GM19351 (cell line): Measurements from ENCODE around the gene TFG.

ENCODE experiments used
- ATAC-seq: cut with Tn5 transposase; IDR thresholded peaks from one replicate; pipeline ENCODE4 v1.9.1; 2021; ENCODE audit warnings: mild to moderate bottlenecking, moderate library complexity; ENCODE audit not compliant: unreplicated experiment

TFG gene

DNA sequence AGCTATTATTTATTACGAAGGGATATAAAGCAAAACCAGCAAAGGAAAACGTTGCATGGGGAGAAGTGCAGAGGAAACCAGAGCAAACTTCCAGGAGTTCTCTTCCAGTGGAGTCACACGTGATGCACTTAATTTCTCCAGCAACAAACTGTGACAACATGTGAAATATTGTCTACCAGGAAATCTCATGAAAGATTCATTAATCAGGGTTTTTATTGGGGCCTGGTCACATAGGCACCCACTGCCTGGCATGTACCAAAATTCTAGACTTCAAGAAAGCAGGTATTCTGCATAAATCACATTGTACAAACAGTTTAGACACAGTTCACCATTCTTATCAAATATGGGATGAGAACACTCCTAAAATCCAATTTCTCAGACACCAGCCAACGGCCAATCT, 5.4 kb upstream of the TFG start:
- no peak for ATAC-seq

DNA sequence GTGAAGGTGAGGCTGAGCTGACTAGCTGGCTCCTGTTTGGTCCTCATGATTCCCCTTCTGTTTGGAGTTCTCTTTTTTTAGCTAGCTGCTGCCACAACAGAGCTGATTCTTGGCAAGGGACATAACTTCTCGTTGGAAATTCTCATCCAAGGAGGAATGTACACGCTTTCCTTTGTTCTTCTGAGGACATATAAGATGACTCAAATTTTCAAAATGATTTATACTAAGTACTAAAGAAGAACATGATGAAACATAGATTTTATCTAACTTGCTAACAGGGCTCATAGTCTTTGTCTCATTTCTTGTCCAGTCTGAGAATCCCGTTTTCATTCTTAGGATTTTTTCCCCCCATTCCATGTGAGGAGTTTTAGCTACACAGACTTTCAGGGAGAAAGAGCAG, 2.9 kb upstream of the TFG start:
- no peak for ATAC-seq

DNA sequence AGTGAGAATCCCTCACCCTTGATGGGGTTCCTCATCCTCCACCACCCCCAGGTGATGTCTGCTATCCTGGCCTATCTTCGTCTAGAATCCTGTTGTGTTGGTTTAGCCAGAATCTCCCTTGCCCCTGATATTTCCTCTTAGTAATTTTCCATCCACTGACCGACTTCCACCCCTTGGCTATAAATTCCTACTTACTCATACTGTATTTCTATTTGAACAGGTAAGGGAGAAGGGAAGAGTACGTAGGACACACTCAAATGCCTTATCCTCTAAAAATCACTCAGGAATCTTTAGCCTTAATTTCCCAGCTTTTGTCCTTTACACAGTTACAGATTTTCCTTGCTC, 678 bp upstream of the TFG start:
- no peak for ATAC-seq

DNA sequence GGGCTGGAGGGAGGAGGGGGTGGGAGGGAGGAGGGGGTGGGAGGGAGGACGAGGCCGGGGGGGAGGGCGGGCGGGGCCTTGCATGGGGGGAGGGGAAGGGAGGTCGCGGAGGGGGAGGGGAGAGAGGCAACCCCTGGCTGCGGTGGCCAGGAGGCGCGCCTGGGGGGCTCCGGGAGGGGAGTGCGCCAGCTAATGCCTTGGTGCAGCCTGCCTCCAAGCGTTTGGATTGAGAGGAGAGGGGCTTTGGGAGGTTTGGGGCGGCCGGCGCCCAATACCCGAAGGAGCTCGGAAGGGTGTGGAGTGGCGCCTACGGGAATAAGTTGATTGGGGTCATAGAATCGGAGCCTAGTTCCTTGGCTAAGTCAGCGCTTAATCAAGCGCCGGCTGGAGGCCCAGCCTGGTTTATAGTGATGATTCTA, 557 bp downstream of the TFG start:
- no peak for ATAC-seq

DNA sequence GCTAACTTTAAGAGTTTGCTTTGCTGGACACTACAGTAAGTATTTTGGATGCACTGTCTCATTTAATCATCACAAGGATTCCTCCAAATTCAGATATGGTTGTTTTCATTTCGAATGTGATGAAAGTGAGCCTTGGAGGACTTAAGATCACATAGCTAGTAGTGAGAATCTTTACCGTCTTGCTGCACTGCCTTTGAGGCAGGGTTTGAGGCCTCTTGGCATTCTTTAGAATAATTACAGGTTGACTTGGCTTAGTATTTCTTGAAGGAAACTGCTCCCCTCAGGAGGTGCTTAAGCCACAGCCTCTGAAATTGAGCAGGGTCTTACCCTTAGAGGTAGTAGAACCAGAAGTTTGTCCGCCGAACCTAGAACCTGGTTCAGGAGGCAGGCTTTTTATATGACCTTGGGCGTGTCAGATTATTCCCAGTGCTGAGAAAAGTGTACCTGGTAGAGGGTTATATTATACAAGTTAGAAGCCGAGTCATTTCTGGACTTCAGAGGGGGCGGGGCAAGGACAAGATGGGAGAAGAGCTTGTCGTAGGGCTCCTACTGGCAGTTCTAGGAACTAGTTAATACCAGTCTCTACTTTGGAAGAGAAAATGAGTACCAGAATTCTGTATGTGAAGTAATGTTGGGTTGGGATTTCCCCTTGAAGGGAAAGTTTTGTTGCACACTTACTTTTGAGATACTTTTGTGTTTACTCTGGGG, 1.1 kb downstream of the TFG start:
- ATAC-seq, result peak; percentile 45

DNA sequence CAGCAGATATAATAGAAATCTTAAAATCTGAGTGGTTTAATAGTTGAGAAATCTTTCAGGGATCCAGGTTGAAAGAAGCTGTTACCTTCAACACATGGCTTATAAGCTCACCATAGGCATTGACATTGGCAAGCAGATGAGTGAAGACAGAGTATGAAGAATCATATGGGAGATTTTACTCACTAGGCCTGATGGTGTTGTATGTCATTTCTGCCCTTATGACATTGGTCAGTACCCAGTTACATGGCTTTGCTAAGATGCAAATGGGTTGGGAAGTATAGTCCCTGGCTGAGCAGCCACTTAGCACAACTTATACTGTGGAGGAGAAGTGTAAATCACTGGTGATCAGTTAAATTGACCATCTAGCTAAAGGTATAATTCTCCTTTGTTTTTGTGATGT, 5.9 kb downstream of the TFG start:
- ATAC-seq, result no peak

DNA sequence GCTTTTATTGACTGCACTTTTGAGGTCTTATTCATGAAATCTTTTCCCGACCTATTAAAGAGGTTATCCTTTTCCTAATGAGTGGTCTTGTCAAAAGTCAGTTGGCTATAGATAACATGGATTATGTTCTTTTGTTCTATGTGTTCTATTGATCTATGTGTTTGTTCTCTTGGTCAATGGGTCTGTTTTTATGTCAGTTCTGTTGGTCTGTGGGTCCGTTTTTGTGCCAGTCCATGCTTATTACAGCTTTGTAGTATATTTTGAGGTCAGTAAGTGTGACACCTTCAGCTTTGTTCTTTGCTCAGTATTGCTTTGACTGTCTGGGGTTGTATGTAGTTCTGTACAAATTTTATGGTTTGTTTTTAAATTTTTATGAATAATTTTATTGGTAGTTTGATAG, 7.8 kb downstream of the TFG start:
- ATAC-seq, result no peak

DNA sequence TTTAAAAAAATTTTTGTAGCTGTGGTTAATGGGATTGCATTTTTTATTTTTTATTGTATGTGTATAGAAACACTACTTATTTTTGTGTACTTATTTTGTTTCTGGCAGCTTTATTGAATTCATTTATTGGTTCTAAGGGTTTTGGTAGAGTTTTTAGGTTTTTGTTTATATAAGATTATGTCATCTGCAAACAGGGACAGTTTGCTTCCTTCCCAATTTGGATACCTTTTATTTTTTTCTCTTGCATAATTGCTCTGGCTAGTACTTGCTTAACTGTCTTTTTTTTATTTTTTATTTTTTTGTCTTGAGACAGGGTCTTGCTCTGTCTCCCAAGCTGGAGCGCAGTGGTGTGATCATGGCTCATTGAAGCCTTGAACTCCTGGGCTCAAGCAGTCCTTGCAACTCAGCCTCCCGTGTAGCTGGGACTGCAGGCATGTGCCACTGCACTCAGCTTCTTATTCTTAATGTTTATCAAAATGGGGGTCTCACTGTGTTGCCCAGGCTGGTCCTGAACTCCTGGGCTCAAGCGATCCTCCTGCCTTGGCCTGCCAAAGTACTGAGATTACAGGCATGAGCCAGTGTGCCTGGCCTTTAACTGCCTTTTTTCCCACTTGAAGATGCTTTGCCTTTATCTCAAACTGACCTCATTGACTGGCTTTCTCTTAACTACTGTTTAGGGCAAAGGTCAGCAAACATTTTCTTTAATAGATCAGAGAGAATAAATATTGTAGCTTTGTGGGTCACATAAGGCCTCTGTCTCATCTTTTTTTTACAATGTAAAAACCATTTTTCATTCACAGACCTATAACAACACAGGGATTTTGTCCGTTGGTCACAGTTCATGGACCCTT, 8.6 kb downstream of the TFG start:
- no peak for ATAC-seq

DNA sequence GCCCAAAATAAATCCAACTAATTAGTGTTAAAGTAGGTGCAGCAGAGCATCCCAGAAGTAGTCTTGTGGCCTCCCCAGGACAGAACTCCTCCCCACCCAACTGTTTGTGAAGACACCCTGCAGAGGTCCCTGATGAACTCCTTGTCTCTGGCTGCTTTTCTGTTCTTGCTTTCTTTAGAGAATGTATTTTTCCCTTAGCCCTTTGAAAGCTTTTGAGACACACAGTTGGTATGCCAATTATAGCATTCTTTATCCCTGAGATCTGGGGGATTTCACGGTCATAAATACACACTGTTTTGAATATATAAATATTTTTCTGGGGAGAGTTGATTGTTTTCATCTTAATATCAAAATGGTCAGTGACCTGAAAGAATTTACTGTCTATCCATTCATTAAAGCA, 9.8 kb downstream of the TFG start:
- ATAC-seq, result no peak

DNA sequence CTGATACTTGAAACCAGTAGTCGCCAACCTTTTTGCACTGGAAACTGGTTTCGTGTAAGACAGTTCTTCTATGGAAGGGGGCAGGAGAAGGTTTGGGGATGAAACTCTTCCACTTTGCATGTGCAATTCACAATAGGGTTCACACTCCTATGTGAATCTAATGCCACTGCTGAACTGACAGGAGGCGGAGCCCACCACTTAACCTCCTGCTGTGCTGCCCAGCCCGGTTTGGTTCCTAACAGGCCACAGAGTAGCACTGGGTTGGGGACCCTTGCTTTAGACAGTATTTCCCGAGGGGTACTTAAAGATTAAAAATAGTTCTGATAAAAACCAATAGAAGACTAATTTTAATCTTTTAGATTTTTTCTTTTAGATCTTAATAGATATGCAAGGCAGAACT, 11.1 kb downstream of the TFG start:
- ATAC-seq, result no peak

DNA sequence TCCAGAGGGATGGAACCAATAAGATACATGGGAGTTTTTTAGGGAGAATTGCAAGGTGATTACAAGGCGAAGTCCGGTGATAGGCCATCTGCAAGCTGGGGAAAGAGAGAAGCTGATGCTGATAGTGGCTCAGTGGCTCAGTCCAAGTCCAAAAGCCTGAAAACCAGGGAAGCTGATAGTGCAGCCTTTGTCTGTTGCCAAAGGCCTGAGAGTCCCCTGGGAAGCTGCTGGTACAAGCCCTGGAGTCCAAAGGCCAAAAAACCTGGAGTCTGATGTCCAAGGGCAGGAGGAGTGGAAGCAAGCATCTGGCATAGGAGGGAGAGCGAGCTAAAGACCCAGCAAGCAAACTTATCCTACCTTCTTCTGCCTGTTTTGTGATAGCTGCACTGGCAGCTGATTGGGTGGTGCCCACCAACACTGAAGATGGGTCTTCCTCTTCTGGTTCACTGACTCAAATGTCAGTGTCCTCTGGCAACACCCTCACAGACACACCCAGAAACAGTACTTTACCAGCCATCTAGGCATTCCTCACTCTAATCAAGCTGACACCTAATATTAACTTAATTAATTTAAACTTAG, 16.7 kb downstream of the TFG start:
- no peak for ATAC-seq

DNA sequence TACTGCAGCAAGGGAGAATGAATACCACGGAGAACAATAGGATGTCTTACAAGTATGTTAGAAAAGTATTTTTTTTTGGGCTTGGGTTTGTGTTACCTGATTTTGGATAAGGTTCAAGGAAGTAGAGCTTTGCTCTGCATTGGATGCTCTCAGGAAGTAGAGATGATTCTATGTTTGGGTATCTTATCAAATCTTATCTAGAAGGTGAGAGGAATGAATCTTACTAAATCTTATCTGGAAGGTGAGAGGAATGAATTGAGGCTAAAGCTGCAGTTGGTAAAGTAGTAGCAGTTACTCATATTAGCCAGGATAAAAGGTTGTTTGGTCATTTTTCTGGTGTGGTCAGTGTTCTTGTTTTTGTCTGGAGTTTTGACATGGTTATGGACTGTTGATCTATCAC, 17.4 kb downstream of the TFG start:
- no peak for ATAC-seq

DNA sequence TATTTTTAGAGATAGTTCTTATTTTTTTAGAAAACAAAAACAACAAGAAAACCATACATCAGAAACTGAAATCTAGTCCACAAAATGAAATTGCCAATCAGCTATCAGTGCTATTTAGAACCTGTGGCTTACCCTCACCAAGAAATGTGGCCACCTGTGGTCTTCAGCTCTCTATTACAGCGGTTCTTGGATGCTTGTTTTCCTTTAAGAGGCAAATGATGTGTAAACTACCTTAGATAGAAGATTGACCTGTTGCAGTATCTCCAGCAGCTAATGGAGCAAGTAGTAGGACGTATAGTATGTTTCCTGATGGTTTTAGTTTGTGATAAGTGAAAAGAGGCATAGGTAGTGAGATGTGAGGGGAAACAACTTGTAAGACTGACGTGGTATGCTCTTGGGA, 21.2 kb downstream of the TFG start:
- peak; percentile 72 for ATAC-seq

DNA sequence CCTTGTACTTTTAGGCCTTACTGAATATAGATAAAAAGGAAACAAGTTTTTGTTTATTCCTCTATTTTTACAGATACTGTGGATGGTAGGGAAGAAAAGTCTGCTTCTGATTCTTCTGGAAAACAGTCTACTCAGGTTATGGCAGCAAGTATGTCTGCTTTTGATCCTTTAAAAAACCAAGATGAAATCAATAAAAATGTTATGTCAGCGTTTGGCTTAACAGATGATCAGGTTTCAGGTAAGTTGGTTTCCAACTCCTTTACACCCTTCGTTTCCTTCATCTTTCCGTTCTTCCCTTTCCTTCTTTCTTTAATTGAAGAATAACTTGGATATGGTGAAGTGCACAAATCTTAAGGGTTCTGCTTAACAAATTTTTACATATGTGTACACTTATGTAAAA, 23.1 kb downstream of the TFG start:
- ATAC-seq, result no peak

DNA sequence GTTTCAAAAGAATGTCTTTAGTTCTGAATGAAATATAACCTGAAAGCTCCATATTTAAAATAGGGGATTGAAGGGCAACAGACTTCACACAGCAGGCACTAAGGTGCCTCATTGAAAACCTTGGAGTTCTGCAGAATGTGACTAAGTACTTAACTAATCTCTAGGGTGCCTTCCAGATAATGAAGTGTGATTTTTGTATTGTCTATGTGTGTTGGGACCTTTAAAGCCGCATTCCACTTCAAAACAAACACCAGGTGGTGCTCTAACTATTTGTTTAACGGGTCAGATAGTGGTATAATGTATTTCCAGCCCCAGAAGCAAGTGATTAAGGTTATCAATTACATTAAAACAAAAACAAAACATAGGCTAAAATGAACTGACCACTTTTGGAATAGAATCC, 28.0 kb downstream of the TFG start:
- no peak for ATAC-seq

DNA sequence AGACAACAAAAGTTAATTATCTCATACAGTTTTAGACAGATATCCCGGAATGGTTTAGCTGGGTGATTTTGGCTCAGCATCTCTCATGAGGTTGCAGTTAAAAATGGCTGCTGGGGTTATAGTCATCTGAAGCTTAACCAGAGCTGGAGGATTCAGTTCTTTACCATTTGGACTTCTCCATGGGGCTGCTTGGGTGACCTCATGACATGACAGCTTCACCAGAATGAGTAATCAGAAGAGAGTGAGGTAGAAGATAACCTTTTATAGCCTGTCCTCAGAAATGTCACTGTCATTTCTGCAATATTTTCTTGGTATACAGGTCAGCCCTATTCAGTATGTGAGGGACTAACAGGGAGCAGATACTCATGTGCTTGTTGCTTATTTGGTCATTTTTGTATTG, 30.9 kb downstream of the TFG start:
- no peak for ATAC-seq

DNA sequence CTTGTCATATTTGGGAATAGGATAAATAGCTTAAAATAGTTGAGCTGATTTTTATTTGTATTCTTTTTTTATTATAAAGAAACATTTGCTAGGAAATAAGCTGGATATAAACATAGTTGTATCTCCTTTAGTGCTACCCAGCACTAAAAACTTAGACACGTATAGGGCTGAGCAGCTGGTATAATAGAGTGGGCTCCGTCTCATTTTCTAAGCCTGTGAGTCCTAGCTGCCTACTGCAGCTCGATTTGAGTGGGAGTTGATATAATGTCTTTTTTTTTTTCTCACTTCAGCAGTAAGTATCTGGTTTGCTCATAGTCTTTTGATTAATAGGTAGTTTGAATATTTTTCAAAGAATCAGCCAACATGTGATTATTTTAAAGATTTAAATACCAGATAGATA, 34.2 kb downstream of the TFG start:
- no peak for ATAC-seq

DNA sequence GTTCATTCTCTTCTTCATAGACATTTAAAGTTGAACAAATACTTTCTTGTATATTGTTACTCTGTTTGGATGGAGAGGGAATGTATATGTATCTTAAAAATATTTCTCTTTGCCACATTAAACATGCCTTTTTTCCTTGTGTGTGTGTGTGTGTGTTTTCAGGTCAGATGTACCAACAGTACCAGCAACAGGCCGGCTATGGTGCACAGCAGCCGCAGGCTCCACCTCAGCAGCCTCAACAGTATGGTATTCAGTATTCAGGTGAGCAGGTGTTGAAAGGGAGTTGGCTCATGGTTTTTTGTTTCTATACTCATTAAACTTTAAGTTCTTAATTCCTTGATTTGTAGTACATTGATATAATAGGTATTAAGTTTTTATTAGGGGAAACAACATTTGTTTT, 35.4 kb downstream of the TFG start:
- ATAC-seq, result no peak

DNA sequence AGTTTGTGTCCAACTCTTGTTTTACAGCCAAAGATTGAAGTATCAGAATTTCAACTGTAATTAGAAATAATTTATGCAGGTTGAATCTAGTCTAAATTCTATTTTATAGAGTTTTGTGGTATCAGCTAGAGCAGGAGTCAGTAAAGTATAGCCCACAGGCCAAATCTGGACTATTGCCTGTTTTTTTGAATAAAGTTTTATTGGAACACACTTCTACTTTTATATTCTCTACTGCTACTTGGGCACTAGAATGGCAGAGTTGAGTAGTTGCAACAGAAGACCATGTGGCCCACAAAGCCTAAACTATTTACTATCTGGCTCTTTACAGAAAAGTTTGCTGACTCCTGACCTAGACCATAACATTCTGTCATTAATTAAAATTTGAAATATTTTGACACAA, 36.3 kb downstream of the TFG start:
- ATAC-seq, result no peak

DNA sequence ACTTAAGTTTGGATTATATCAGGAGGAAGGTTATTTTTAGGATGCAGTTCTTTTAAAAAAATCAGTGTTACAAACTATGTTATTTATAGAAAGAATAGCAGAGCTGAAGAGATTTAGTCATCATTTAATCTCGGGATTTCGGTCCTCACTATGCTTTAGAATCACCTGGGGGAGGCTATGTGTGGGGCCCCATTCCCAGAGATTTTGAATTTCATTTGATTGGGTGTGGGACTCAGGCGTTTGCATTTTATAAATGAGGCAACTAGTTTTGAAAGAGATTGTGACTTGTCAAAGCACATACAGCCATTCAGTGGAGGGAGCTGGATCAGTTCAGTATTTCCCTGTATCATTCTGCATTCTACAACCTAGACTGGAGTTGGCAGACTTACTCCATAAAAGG, 36.8 kb downstream of the TFG start:
- no peak for ATAC-seq

DNA sequence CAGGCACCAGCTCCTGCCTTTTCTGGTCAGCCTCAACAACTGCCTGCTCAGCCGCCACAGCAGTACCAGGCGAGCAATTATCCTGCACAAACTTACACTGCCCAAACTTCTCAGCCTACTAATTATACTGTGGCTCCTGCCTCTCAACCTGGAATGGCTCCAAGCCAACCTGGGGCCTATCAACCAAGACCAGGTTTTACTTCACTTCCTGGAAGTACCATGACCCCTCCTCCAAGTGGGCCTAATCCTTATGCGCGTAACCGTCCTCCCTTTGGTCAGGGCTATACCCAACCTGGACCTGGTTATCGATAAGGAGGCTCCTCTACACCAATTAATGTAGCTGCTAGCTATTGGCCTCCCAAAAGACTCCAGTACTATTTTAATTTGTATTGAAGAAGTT, 38.9 kb downstream of the TFG start:
- no peak for ATAC-seq

DNA sequence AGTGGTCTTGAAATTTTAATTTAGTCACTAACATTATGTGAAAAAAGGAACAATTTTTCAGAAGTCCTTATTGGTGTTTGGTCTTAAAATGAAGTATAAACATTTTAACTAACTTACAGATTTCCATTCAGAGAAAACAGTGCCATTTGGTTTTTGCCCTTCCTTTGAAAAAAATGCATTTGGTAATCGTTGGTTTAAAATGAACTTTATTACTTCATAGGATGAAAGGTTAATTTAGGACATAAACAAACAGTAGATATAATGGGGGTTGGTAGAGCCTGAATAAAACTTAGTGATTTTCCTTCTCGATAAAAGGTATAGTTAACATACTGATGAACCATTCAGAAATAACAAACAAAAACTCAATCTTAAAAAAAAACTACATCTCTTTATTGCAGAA, 39.7 kb downstream of the TFG start:
- ATAC-seq, result no peak
